GM21381 (cell line): ENCODE measurements around the gene HS3ST3A1.
"Not testable (repeated sequence)": the region's sequence is repeated elsewhere in the genome, so short reads cannot be mapped to it uniquely, and the experiment has no call there.

Experiments used
- ATAC-seq: cut with Tn5 transposase; IDR thresholded peaks from one replicate; pipeline ENCODE4 v1.9.1; 2021; ENCODE audit warnings: mild to moderate bottlenecking, moderate library complexity; ENCODE audit not compliant: unreplicated experiment

The HS3ST3A1 gene

GRCh38 chr17:13498184-13498583, 103.5 kb downstream of the HS3ST3A1 start:
- ATAC-seq, result no peak

GRCh38 chr17:13496553-13497056, 105.1 kb downstream of the HS3ST3A1 start:
- ATAC-seq, result not testable (repeated sequence)

- ATAC-seq, result no peak
These were observed 106.3 kb downstream of the HS3ST3A1 start for GRCh38 chr17:13495423-13495822.

GRCh38 chr17:13492737-13493122, 109.0 kb downstream of the HS3ST3A1 start:
- ATAC-seq, result no peak

GRCh38 chr17:13491916-13492736, 109.6 kb downstream of the HS3ST3A1 start:
- ATAC-seq, result no peak

GRCh38 chr17:13491491-13491890, 110.2 kb downstream of the HS3ST3A1 start:
- ATAC-seq, result no peak

GRCh38 chr17:13490906-13491482, 110.7 kb downstream of the HS3ST3A1 start:
- ATAC-seq, result no peak

GRCh38 chr17:13490427-13490826, 111.3 kb downstream of the HS3ST3A1 start:
- no peak for ATAC-seq

GRCh38 chr17:13485327-13485726, 116.4 kb downstream of the HS3ST3A1 start:
- no peak for ATAC-seq

- ATAC-seq, result no peak
These were observed 117.7 kb downstream of the HS3ST3A1 start for GRCh38 chr17:13484020-13484419.

- no peak for ATAC-seq
These were observed 120.9 kb downstream of the HS3ST3A1 start for GRCh38 chr17:13480877-13481276.

GRCh38 chr17:13478326-13478830, 123.4 kb downstream of the HS3ST3A1 start:
- no peak for ATAC-seq

GRCh38 chr17:13477180-13477611, 124.5 kb downstream of the HS3ST3A1 start:
- ATAC-seq, result no peak

GRCh38 chr17:13476720-13477119, 125.0 kb downstream of the HS3ST3A1 start:
- ATAC-seq, result no peak

- no peak for ATAC-seq
These were observed 126.0 kb downstream of the HS3ST3A1 start for GRCh38 chr17:13475574-13476223.

- ATAC-seq, result no peak
These were observed 127.5 kb downstream of the HS3ST3A1 start for GRCh38 chr17:13474073-13474800.

- ATAC-seq, result no peak
These were observed 136.1 kb downstream of the HS3ST3A1 start for GRCh38 chr17:13465678-13466077.

- ATAC-seq, result no peak
These were observed 139.0 kb downstream of the HS3ST3A1 start for GRCh38 chr17:13462673-13463124.

- ATAC-seq, result no peak
These were observed 139.6 kb downstream of the HS3ST3A1 start for GRCh38 chr17:13462146-13462545.

- ATAC-seq, result no peak
These were observed 141.3 kb downstream of the HS3ST3A1 start for GRCh38 chr17:13460261-13461000.
